GM21423 (cell line): ENCODE data around the gene TUBGCP5.
"Not testable (repeated sequence)": the region's sequence is repeated elsewhere in the genome, so short reads cannot be mapped to it uniquely, and the experiment has no call there.

Source experiments
- ATAC-seq: cut with Tn5 transposase; IDR thresholded peaks from one replicate; pipeline ENCODE4 v1.9.1; 2021; ENCODE audit warnings: mild to moderate bottlenecking, moderate library complexity; ENCODE audit not compliant: unreplicated experiment

The TUBGCP5 gene

GRCh38 chr15:23043535-23043934 is 4.2 kb upstream of the TUBGCP5 start:
- ATAC-seq, result not testable (repeated sequence)

- ATAC-seq, result not testable (repeated sequence)
Observed at GRCh38 chr15:23041736-23042135, 2.4 kb upstream of the TUBGCP5 start.

GRCh38 chr15:23039917-23040281 is 530 bp upstream of the TUBGCP5 start:
- peak; percentile 18 for ATAC-seq

DNA sequence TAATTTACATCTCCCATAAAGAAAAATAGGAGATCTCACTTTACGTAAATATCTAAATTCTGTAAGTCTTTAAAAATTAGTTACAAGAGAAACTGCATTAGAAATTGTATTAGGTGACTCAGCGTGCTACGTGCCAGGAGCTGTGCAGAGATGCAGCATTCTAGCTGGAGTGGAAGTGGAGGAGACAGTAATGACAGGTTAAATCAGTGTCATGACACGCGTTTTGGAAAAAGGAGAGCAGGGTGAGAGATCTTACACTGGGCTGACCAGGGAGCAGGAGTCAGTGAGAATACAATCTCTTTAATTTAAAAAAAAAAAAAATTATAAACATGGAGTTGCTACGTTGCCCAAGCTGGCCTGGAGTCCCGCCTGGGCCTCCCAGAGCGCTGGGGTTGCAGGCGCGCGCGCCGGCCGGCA is 635 bp downstream of the TUBGCP5 start:
- peak; percentile 3 for ATAC-seq

DNA sequence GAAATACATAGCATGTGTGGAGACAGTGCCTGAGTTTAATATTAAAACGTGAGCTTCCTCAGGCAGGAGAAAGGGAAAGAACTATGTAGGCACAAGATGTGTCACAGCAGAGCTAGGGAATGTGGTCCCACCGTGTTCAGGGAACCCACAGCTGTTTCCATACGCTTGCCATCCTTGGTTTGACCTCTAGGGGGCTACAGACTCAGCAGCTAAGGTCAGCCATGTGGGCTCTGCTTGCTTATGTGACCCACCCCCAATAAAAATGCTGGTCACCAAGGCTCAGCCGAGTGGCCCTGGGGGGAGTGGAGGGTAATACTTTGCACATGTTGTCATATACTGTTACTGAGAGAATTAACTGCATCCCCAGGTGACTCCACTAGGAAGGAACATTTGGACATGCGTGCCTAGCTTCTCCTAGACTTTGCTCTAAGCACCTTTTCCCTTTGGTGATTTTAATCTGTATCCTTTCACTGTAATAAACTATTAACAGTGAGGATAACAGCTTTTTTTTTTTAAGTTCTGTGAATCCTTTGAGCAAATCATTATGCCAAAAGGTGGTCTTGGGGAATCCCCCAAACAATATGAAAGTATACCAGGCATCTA is 3.3 kb downstream of the TUBGCP5 start:
- no peak for ATAC-seq

DNA sequence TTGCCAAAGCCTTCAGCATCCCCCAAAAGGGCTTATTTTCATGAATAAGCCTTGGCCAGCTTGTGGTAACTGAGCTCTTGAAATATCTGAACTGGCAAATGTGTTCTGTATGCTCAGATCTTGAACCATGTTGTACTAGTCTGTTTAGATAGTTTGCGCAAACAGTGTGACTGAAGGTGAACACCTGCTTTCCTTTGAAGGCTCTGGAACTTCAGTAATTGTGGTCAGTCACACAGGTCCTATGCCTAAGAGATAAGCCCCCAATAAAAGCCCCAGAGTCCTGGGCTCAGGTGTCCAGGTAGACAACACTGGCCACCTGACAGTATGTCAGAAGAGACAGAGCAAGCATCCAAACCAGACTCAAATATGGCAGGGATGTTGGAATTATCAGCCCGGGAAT is 5.4 kb downstream of the TUBGCP5 start:
- no peak for ATAC-seq

DNA sequence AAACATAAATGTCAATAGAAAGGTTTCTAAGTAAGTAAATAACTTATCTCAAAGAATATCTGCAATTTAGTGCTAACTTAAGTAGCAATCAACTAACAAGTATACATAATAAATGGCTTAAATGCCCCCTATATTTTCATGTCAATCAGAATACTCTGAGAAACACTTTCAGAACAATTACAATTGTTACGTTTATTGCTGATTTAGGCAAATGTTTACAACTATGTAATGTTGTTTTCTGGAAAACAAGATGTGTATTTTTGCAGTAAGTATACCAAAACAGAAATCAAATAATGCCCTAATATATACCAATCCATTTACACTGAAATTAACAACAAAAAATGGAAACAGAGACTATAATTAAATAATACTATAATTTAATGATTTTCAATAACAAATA is 13.2 kb downstream of the TUBGCP5 start:
- ATAC-seq, result no peak

DNA sequence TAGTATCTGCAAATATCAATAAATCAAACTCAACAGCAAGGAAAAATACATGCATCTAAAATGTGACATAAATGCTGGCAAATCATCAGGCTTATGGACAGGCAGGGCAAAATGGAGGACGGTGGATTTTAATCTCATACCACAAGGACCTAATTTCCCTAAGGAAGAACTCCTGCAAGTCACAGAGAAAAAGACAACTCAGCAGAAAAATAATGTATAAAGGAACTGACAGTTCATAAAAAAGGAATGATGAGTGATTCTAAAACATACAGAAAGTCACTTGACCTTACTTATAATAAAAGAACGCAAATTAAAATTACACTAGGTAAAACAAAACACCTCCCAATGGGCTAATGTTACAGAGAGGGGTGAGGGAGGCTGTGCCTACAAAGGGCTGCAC is 17.2 kb downstream of the TUBGCP5 start:
- ATAC-seq, result no peak

DNA sequence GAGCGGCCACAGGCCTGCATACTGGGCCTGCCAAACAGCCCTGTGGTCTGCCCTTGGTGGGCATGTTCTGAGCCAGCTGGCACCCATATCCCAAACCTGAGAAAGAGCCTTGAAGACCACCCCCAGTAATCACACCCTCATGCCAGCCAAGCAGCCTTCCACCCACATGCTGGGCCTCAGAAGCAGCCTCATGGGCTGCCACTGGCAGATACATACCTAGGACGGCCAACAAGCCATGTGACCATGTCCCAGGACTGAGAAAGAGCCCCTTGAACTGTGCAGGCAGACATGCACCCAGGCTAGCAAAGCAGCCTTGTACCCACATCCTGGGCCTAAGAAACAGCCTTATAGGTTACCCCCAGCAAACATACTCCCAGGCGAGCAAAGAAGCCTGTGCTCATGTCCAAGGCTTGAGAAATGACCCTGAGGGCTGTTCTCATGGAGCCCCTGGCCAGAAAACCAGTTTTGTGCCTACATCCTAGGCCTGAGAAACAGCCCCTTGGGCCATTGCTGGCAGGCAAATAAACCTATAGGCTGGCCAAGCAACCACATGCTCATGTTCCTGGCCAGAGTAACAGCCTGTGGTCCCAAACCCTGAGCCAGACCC is 24.9 kb downstream of the TUBGCP5 start:
- ATAC-seq, result no peak

DNA sequence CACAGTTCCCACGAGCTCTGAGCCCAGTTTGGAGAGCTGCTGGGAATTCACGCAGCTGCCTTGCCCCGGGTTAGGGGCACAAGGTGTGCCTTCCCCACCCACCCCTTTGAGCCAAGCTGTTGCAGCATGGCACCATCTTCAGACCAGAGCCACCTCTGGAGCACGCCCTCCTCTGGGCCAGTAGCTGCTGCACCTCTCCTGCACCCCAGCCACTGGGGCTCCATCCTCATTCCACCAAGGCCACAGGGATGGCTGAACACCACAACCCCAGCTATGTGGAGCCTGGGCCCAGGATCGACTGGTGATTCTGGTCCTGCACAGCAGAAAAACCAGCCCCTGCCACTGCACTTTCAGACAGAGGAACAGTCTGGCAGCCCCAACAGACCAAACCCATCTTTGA is 25.7 kb downstream of the TUBGCP5 start:
- ATAC-seq, result no peak

GRCh38 chr15:23012616-23013015 is 26.8 kb downstream of the TUBGCP5 start:
- ATAC-seq, result not testable (repeated sequence)

DNA sequence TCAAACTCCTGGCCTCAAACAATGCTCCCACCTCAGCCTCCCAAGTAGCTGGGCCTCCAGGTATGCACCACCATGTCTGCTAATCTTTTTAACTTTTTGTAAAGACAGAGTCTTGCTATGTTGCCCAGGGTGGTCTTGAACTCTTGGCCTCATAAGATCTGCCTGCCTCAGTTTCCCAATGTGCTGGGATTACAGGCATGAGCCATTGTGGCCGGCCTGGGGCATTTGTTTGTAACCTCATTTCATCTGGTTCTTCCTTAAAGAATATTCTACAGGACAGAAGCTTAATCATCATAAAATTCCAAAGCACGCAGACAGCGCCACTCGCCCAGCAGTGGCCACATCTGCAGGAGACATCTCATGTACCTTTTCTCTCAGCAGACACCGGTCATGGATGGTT is 35.6 kb downstream of the TUBGCP5 start:
- ATAC-seq, result no peak

- ATAC-seq, result no peak
Observed at GRCh38 chr15:23002920-23003319, 36.4 kb downstream of the TUBGCP5 start.

DNA sequence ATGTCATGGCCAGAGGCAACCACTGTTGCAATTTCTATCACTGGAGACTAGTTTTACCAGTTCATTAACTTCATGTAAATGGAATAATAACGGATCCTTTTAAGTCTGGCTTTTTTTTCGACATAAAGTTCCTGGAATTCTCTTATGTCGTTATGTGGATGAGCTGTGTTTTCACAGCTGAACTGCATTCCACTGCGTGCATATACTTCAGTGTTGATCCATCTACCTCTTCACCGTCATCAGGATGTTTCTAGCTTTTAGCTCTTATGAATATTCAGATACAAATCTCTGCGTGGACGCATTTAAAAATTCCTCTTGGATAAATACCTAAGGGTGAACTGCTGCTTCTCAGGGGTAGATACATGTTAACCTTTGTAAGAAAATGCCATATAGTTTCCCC is 43.6 kb downstream of the TUBGCP5 start:
- ATAC-seq, result no peak

- ATAC-seq, result no peak
Observed at GRCh38 chr15:22992024-22992326, 47.4 kb downstream of the TUBGCP5 start.

DNA sequence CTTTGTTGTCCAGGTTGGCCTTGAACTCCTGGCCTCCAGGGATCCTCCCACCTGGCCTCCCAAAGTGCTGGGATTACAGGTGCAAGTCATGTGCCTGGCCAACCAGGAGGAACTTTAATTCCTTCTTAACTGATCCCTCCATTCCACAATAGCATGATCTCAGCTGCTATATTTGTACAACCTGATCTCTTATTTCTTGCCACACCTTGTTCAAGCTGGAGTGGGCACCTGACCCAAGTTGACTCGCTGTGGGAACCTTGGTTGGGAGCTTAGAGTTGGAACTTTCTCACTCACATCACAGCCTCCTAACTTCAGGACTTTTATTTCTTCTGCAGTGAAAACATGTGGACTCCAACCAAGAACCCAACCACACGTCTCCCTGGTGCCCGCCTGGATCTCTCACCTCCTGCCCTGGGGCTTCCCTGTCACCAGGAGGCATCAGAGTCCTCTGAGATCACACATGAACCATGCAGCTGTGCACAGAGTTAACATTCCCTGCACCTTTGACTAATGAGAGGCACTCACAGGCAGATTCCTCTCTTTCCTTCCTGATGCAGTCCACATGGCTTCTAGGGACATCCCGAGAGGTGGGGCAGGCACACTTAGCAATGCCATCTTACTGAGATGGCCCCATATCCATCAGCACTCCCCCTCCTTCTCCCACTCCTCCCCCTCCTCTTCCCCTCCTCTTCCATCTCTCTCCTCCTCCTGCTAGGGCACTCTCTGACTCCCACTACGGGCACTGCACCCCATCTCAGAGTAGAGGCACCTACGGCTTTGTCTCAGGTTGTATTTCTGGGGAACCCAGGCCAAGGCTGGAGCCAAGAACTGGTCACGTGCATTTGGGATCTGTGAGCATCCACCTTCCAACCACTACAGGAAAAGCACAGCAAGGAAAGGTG is 49.5 kb downstream of the TUBGCP5 start:
- no peak for ATAC-seq

GRCh38 chr15:22988811-22989210 is 50.6 kb downstream of the TUBGCP5 start:
- no peak for ATAC-seq

DNA sequence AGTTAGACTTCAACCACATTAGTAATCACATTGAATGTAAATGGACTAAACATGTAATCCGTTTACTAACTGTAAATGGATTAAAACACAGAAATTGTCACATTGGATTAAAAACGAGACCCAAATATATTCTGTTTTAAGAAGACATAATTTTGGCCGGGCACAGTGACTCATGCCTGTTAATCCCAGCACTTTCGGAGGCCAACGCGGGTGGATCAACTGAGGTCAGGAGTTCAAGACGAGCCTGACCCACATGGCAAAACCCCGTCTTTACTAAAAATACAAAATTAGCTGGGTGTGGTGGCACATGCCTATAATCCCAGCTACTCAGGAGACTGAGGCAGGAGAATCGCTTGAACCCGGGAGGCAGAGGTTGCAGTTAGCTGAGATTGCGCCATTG is 57.4 kb downstream of the TUBGCP5 start:
- ATAC-seq, result not testable (repeated sequence)

GRCh38 chr15:22981051-22981840 is 58.1 kb downstream of the TUBGCP5 start:
- no peak for ATAC-seq

DNA sequence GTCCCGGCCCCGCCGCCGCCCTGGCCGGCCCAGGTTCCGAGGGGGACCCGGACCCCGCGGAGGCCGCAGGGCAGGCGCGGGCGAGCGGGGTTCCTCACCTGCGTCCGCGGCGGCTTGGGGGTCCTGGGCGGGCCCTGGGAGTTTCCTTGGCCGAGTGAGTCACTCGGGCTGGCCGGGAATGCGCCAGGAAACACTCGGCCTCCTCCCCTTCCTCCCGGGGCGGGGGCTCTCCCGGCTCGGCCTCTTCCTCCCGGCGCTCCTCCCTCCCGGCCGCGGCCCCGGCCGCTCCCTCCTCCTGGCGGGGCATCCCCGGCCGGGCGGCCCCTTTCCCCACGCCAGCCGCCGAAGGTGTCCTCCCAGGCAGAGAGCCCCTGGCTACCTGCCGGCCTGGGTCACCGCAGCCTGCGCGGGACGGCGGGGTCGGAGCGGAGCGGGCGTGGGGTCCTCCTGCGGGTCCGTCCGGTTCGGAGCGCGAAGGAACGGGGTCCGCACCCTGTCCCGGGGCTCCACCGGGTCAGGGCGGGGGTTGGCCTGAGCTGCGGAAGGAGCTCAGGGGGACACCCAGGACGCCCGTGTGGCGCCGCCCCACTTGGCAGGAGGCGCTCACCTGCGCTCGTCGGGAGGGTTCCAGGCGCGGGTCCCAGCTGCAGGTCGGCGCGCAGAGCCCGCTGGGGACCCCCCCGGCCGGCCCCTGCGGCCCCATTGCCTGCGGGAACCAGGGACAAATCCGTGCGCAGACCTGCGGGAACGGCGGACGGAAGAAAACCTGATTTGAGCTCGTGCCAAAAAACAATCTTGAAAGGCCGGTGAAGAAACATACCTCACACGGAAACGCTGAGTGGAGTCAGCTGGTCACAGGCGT is 58.9 kb downstream of the TUBGCP5 start, which contains the start of gene CYFIP1:
CYFIP1 (minus strand) TSS at position 180 of the 862 bp plus-strand sequence. CDS start 33,083 bp downstream, outside the sequence.
- ATAC-seq, result peak; percentile 61
